Tibial artery (tissue), 4 donors: Measurements from ENCODE around the gene LIMS2.

ENCODE experiments used
- DNase-seq, 2 donors: peaks; one replicate each; pipeline ENCODE4 v3.0.0-alpha.2; 2019
- H3K27ac ChIP-seq, 2 donors: fragments of 200-600 bp; sonication (generic) in 1 of 2; 1 replicate in 1 of 2; 2 replicates in 1 of 2; pipeline ENCODE4 v1.5.1; 2018 to 2019; ENCODE audit warnings: mild to moderate bottlenecking in 1 of 2
- H3K27me3 ChIP-seq, 2 donors: fragments of 200-600 bp; sonication (generic) in 1 of 2; one replicate each; pipeline versions ENCODE4 v1.5.1 to v1.6.0; 2016 to 2019
- H3K36me3 ChIP-seq, 3 donors: fragments of 200-600 bp; sonication (generic) in 2 of 3; one replicate each; pipeline ENCODE4 v1.5.1; 2016 to 2019; ENCODE audit warnings: mild to moderate bottlenecking in 2 of 3
- H3K4me1 ChIP-seq, 4 donors: fragments of 200-600 bp; sonication (generic) in 2 of 4; 1 replicate in 3 of 4; 2 replicates in 1 of 4; pipeline ENCODE4 v1.5.1; 2016 to 2019
- H3K4me3 ChIP-seq, 2 donors: fragments of 200-600 bp; sonication (generic) in 1 of 2; 1 replicate in 1 of 2; 2 replicates in 1 of 2; pipeline ENCODE4 v1.5.1; 2018 to 2019; ENCODE audit warnings: mild to moderate bottlenecking in 2 of 2
- H3K9me3 ChIP-seq, 3 donors: fragments of 200-600 bp; sonication (generic) in 1 of 3; one replicate each; pipeline ENCODE4 v1.5.1; 2016 to 2019
- CTCF ChIP-seq, 2 experiments: fragments of 200-600 bp in 1 of 2; fragments of 450-650 bp in 1 of 2; IDR thresholded peaks; one replicate each; pipeline ENCODE4 v1.5.1; 2017 to 2019; ENCODE audit warnings: antibody characterized with exemption in 2 of 2, mild to moderate bottlenecking in 1 of 2, moderate library complexity in 1 of 2
- intact Hi-C: fragments of 100-400 bp; cut with DNase I; formaldehyde crosslinking; loops from one replicate; pipeline ENCODE4 v1.15.0; 2023; ENCODE audit warnings: low total_unique reads

Gene LIMS2

GRCh38 chr2:127650041-127650784, 25.1 kb downstream of the LIMS2 start:
- no peak for DNase-seq
- intact Hi-C loops = loop anchor here (5.0 kb wide), 1 partner anchor 128 kb away; no protein-coding TSS in a partner anchor
- peaks cover 13 to 58% (median 47%) of the 10 kb centered on the region in 3 donors for H3K36me3 ChIP-seq

GRCh38 chr2:127649684-127650040, 25.7 kb downstream of the LIMS2 start:
- peak; percentile 89 for DNase-seq
- Histone ChIP-seq H3K27ac (peak overlapping the region; percentile 62 to 63), H3K36me3 (peaks cover 12 to 52% (median 43%) of the 10 kb centered on the region in 3 donors), H3K27me3 (no peaks in the 10 kb centered on the region), H3K4me3 (peak overlapping the region in 1 of 2 donors; percentile 2), H3K4me1 (peaks cover 9 to 82% (median 58%) of the 10 kb centered on the region in 4 donors), H3K9me3 (no peaks in the 10 kb centered on the region)
- intact Hi-C loops = loop anchor here (5.0 kb wide), 1 partner anchor 127 kb away; no protein-coding TSS in a partner anchor
- peak; percentile 69 to 88 for TF ChIP-seq CTCF (IDR thresholded peaks at IDR 0.05)

More at GRCh38 chr2:127650041-127650784, 25.1 kb downstream of the LIMS2 start:
- no peaks in the 10 kb centered on the region for H3K9me3 ChIP-seq
- H3K4me3 ChIP-seq = no peak overlapping the region
- H3K27me3 ChIP-seq = no peaks in the 10 kb centered on the region
- H3K27ac ChIP-seq = peak overlapping the region; percentile 62 to 63
- peaks cover 9 to 86% (median 57%) of the 10 kb centered on the region in 4 donors for H3K4me1 ChIP-seq
- TF ChIP-seq CTCF (IDR thresholded peaks at IDR 0.05) = no peak

GRCh38 chr2:127649100-127649611, 26.2 kb downstream of the LIMS2 start:
- no peaks in the 10 kb centered on the region for H3K9me3 ChIP-seq
- TF ChIP-seq CTCF (IDR thresholded peaks at IDR 0.05) = no peak
- H3K4me3 ChIP-seq = peak overlapping the region in 1 of 2 donors; percentile 2
- intact Hi-C loops = no loop called here
- H3K36me3 ChIP-seq = peaks cover 7 to 47% (median 38%) of the 10 kb centered on the region in 3 donors
- H3K27ac ChIP-seq = peak overlapping the region; percentile 62 to 63
- no peak for DNase-seq
- peaks cover 9 to 87% (median 59%) of the 10 kb centered on the region in 4 donors for H3K4me1 ChIP-seq
- no peaks in the 10 kb centered on the region for H3K27me3 ChIP-seq

GRCh38 chr2:127648321-127648720, 27.0 kb downstream of the LIMS2 start:
- intact Hi-C loops = no loop called here
- Histone ChIP-seq H3K4me1 (peaks cover 9 to 90% (median 58%) of the 10 kb centered on the region in 4 donors), H3K9me3 (no peaks in the 10 kb centered on the region), H3K4me3 (no peak overlapping the region), H3K27ac (peak overlapping the region; percentile 71 to 75), H3K36me3 (peaks cover 4 to 39% (median 29%) of the 10 kb centered on the region in 3 donors), H3K27me3 (no peaks in the 10 kb centered on the region)
- no peak for TF ChIP-seq CTCF (IDR thresholded peaks at IDR 0.05)
- no peak for DNase-seq

DNA sequence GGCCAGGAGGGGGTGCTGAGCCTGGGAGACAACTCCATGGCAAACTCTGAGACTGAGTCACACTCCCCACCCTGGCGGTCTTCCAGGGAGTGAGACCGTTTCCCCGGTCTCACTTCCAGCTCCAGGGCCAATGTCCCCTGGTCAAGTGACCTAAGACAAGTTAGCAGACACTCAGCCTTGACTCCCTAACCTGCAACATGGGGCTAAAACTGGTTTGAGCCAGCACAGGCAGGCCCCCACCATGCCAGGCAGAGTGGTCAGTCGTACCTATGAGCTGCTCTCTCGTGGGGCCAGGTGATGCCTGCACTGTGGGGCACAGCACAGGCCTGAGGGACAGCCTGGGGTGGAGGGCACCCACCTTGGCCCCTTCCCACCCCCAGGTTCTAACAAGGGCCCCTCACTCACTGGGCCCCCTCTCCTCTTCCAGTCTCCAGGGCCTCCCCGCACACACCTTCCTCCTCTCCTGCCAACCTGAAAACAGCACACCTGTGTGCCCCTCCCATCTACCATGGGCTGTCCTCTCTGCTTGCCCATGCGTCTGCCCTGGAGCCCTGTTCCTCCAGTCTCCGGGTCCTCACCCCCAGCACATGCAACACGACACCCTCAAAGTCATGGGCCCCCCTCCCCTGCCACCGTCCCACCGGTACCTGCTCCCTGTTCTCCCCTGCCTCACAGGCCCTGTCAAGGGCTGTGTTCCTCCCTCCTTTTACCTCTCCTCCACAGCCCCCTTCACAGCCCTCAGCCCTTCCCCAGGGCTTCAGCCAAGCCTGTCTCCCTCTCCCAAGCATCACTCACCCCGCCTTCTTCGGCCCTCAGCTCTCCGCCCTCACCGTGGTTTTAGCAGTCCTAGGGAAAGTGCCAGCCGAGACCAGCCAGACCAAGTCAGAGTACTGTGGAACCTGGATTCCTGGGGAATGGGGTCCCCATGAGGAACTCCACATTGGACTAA, 27.8 kb downstream of the LIMS2 start:
- no peak for TF ChIP-seq CTCF (IDR thresholded peaks at IDR 0.05)
- DNase-seq = no peak
- Histone ChIP-seq H3K36me3 (peaks cover 4 to 38% (median 21%) of the 10 kb centered on the region in 3 donors), H3K4me3 (no peak overlapping the region), H3K4me1 (peaks cover 9 to 89% (median 55%) of the 10 kb centered on the region in 4 donors), H3K9me3 (no peaks in the 10 kb centered on the region), H3K27me3 (no peaks in the 10 kb centered on the region), H3K27ac (peak overlapping the region; percentile 71 to 75)
- intact Hi-C loops = no loop called here
